HG02870 (cell line): Measurements from ENCODE around the gene PNISR.

Source experiments
- ATAC-seq: cut with Tn5 transposase; IDR thresholded peaks from one replicate; pipeline ENCODE4 v1.9.1; 2021; ENCODE audit warnings: mild to moderate bottlenecking, moderate library complexity; ENCODE audit not compliant: unreplicated experiment

PNISR gene

DNA sequence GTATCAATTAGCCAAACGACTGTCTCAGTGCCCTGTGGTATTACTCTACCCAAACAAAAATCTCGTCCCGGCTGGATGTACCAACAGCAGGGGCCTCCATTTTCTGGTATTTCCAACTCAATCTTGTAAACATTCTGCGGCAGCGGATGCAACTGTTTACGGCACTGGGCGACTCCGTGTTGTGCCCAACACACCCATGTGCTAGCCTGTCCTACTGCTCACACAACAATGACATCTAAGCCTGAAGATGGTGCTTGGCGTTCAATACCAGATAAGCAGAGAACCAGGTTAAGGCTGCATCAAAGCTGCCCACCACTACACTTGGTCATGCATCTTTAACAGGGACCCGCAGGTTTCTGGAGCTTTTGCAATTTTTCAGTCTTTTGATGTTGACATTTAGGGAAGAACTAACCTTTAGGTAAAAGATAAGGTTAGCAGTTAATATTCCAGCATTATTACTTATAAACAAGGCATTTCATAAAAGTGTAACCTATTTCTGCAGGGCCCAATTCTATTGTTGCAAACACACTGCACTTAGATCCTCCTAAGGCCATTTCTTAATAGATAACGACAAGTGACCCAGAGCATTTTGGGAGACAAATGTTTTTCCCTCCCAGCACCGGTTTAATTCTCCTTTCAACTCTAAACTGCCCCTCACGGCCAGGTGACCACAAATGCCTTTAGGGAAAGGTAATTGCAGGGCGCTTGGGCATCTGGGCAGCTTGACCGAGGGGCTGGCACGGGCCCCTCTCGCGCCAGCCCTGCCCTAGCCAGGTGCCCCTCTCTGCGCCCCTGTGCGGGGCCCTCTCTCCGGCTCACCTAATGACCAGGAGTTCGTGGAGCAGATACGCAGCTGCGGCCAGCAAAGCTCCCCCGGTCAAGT lies 76.6 kb downstream of the PNISR start:
- ATAC-seq, result no peak
